Choroid plexus epithelial cell (primary cell): ENCODE results near the gene NDUFV2.

Experiments used
- DNase-seq: peaks from one replicate; pipeline ENCODE4 v3.0.0-alpha.2; 2010; ENCODE audit warnings: low read depth
- H3K4me3 ChIP-seq: 2 replicates; pipeline ENCODE4 v1.5.1; 2011; ENCODE audit warnings: low read depth, mild to moderate bottlenecking, control low read depth, low read length, moderate library complexity
- CTCF ChIP-seq: conservative IDR thresholded peaks from 2 replicates; pipeline ENCODE4 v1.5.1; 2011; ENCODE audit warnings: low read depth, mild to moderate bottlenecking, control low read depth, inconsistent platforms, low read length, moderate library complexity

The NDUFV2 gene

DNA sequence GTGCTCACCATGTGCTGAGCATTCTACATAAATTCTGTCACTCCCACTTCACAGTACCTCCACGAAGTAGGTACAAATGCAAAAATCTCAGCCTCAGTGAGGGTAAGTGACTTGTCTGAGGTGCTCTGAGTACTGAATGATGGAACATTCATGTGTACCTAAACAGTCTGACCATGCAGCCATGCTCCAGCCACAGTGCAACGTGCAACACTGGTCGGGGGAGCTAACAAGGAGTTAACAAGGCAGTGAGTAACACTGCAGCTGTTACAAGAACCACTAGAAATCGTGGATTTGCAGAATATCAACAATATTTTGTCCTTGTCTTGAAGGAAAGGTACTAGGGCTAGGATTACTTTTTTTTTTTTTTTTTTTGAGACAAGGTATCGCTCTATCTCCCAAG lies 36.6 kb upstream of the NDUFV2 start:
- DNase-seq, result no peak
- no peak for TF ChIP-seq CTCF
- no peak overlapping the region for H3K4me3 ChIP-seq

- no peak overlapping the region for H3K4me3 ChIP-seq
- no peak for DNase-seq
- no peak for TF ChIP-seq CTCF
Measured at GRCh38 chr18:9066358-9066757, 36.1 kb upstream of the NDUFV2 start.

GRCh38 chr18:9066817-9067306 lies 35.6 kb upstream of the NDUFV2 start:
- no peak for TF ChIP-seq CTCF
- H3K4me3 ChIP-seq, result no peak overlapping the region
- DNase-seq, result no peak

DNA sequence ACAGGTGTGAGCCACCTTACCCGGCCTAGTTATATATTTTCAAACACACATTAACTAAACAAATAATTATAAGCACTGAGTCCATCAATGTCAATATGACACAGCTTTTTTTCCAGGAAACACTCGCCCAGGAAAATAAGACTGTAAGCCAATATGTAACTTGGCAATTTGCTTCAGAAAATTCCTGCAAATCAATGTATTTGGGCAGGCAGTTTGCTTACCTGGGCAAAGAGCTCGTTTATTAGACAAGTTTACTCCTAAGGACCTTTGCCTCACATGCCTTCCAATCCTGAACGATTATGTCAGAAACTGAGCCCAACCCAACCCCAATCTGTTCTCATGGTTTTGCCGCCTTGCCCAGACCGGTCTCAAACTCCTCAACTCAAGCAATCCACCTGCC lies 34.7 kb upstream of the NDUFV2 start:
- no peak for DNase-seq
- no peak for TF ChIP-seq CTCF
- no peak overlapping the region for H3K4me3 ChIP-seq

DNA sequence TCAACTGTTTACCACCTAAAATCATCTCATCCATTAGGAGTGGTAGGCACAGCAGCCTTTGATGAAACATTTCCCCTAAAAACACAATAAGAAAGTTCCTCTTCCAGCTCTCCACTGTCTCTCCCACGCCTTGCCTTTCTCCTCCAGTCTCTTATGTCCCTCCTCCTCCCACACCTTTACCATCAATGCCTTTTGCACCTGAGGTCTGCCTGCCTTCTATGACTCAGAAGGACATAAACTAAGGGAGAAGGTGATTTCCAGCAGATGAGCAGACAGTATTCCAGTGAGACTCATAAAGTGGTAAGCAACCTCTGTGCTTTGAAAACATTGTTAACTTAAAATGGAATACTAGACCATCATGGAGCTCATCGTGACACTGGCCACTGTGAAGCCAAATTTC lies 34.2 kb upstream of the NDUFV2 start:
- no peak overlapping the region for H3K4me3 ChIP-seq
- TF ChIP-seq CTCF, result no peak
- no peak for DNase-seq

DNA sequence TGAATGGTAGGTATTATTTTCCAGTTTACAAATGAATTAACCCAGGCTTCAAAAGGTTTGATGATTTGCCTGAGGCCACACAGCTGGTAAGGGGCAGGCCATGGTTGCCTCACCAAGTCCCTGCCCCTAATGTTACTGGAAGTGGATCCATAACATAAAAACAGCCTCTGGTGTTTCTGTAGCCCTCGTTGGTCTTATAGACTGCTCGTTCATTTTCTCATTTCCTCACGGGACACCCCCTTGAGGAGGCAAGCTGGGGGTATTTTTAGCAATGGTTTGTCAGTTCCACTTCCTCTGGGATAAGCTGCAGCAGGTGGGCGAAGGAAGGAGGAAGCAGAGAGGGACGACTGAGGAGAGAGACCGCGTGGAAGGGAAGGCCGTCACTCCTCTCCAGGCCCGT lies 32.9 kb upstream of the NDUFV2 start:
- no peak overlapping the region for H3K4me3 ChIP-seq
- DNase-seq, result no peak
- TF ChIP-seq CTCF, result no peak

- TF ChIP-seq CTCF, result no peak
- DNase-seq, result no peak
- no peak overlapping the region for H3K4me3 ChIP-seq
Measured at GRCh38 chr18:9070212-9070611, 32.3 kb upstream of the NDUFV2 start.
